Brain microvascular endothelial cell (primary cell): ENCODE results near the gene PDZD8.
A peak's percentile ranks its signal among the peaks of the same experiment; 100 is the strongest.

Source experiments
- DNase-seq: peaks from one replicate; pipeline ENCODE4 v3.0.0-alpha.2; 2020
- H3K27ac ChIP-seq: fragments of 250-450 bp; sonication (Bioruptor Pico); 2 replicates; pipeline ENCODE4 v1.5.1; 2020; ENCODE audit warnings: mild to moderate bottlenecking, moderate library complexity
- H3K27me3 ChIP-seq: fragments of 250-450 bp; sonication (Bioruptor Pico); replicated peaks from 2 replicates; pipeline ENCODE4 v1.5.1; 2020; ENCODE audit warnings: mild to moderate bottlenecking
- H3K36me3 ChIP-seq: fragments of 250-450 bp; sonication (Bioruptor Pico); replicated peaks from 2 replicates; pipeline ENCODE4 v1.5.1; 2020; ENCODE audit warnings: mild to moderate bottlenecking
- H3K4me3 ChIP-seq: 2 replicates; pipeline ENCODE4 v1.5.1; 2011; ENCODE audit warnings: low read depth, mild to moderate bottlenecking, control low read depth, low read length, moderate library complexity
- CTCF ChIP-seq: IDR thresholded peaks from 2 replicates; pipeline ENCODE4 v1.5.1; 2011; ENCODE audit warnings: low read depth, mild to moderate bottlenecking, moderate library complexity, low read length, control low read depth, inconsistent platforms; ENCODE audit errors: missing control alignments
- in situ Hi-C: cut with HindIII; loops from 2 replicates; pipeline ENCODE4 v1.10.0; 2017; ENCODE audit warnings: low sequenced_read_pairs, low pct_ligation_motif_present

The PDZD8 gene

GRCh38 chr10:117324367-117324766 is 50.9 kb downstream of the PDZD8 start:
- no peak overlapping the region for H3K27ac ChIP-seq
- no peaks in the 10 kb centered on the region for H3K36me3 ChIP-seq
- in situ Hi-C loops: no loop called here
- no peak for DNase-seq
- no peak overlapping the region for H3K4me3 ChIP-seq
- H3K27me3 ChIP-seq: no peaks in the 10 kb centered on the region
- TF ChIP-seq CTCF: no peak

- no peak overlapping the region for H3K4me3 ChIP-seq
- in situ Hi-C loops: no loop called here
- no peaks in the 10 kb centered on the region for H3K36me3 ChIP-seq
- no peaks in the 10 kb centered on the region for H3K27me3 ChIP-seq
- no peak overlapping the region for H3K27ac ChIP-seq
- DNase-seq: peak; percentile 24
- TF ChIP-seq CTCF: peak; percentile 32
Measured at GRCh38 chr10:117322260-117322659, 53.0 kb downstream of the PDZD8 start.

- H3K27ac ChIP-seq: no peak overlapping the region
- no peak overlapping the region for H3K4me3 ChIP-seq
- no peaks in the 10 kb centered on the region for H3K36me3 ChIP-seq
- TF ChIP-seq CTCF: peak; percentile 66
- in situ Hi-C loops: no loop called here
- no peaks in the 10 kb centered on the region for H3K27me3 ChIP-seq
- DNase-seq: no peak
Measured at GRCh38 chr10:117320050-117320665, 55.1 kb downstream of the PDZD8 start.

- peak; percentile 27 for TF ChIP-seq CTCF
- Histone ChIP-seq H3K36me3 (no peaks in the 10 kb centered on the region), H3K4me3 (no peak overlapping the region), H3K27me3 (no peaks in the 10 kb centered on the region), H3K27ac (no peak overlapping the region)
- no peak for DNase-seq
- in situ Hi-C loops: no loop called here
Measured at GRCh38 chr10:117318909-117319308, 56.3 kb downstream of the PDZD8 start.

- Histone ChIP-seq H3K27ac (no peak overlapping the region), H3K4me3 (no peak overlapping the region), H3K36me3 (no peaks in the 10 kb centered on the region), H3K27me3 (no peaks in the 10 kb centered on the region)
- no peak for DNase-seq
- TF ChIP-seq CTCF: no peak
- in situ Hi-C loops: no loop called here
Measured at GRCh38 chr10:117316701-117317100, 58.5 kb downstream of the PDZD8 start.

GRCh38 chr10:117313641-117314040 is 61.6 kb downstream of the PDZD8 start:
- H3K4me3 ChIP-seq: no peak overlapping the region
- in situ Hi-C loops: no loop called here
- DNase-seq: no peak
- TF ChIP-seq CTCF: no peak
- H3K27me3 ChIP-seq: no peaks in the 10 kb centered on the region
- H3K27ac ChIP-seq: no peak overlapping the region
- H3K36me3 ChIP-seq: no peaks in the 10 kb centered on the region
